Sigmoid colon (tissue), 7 donors: ENCODE results near the gene PTPRA. TPM values are rescaled to one million over a fixed set of nuclear protein-coding genes. Genes with fewer than 3 reads are reported as not detected.
"Not testable (repeated sequence)": the region's sequence is repeated elsewhere in the genome, so short reads cannot be mapped to it uniquely, and the experiment has no call there.

Source experiments
- DNase-seq: peaks from one replicate; pipeline ENCODE4 v3.0.0-alpha.2; 2019
- H3K27ac ChIP-seq, 4 donors: fragments of 200-600 bp; sonication (generic); one replicate each; pipeline ENCODE4 v1.5.1; 2016 to 2019; ENCODE audit warnings: mild to moderate bottlenecking in 1 of 4
- H3K27me3 ChIP-seq, 3 donors: fragments of 200-600 bp; sonication (generic); one replicate each; pipeline ENCODE4 v1.5.1; 2019; ENCODE audit warnings: mild to moderate bottlenecking in 1 of 3
- H3K36me3 ChIP-seq, 4 donors: fragments of 200-600 bp; sonication (generic); one replicate each; pipeline ENCODE4 v1.5.1; 2016 to 2019
- H3K4me1 ChIP-seq, 4 donors: fragments of 200-600 bp; sonication (generic); one replicate each; pipeline ENCODE4 v1.5.1; 2017 to 2019
- H3K4me3 ChIP-seq, 4 donors: fragments of 200-600 bp; sonication (generic); one replicate each; pipeline ENCODE4 v1.5.1; 2017 to 2019; ENCODE audit warnings: mild to moderate bottlenecking in 2 of 4, moderate library complexity in 1 of 4
- H3K9me3 ChIP-seq, 4 donors: fragments of 200-600 bp in 3 of 4; sonication (generic) in 3 of 4; one replicate each; pipeline versions ENCODE4 v1.5.1 to v1.6.1; 2013 to 2019
- CTCF ChIP-seq, 4 experiments: fragments of 450-650 bp in 3 of 4; fragments of 200-600 bp in 1 of 4; IDR thresholded peaks; one replicate each; pipeline ENCODE4 v1.5.1; 2016 to 2019; ENCODE audit warnings: antibody characterized with exemption in 4 of 4, mild to moderate bottlenecking in 3 of 4, moderate library complexity in 2 of 4
- EP300 ChIP-seq, 4 donors: sonication (generic); formaldehyde crosslinking; IDR thresholded peaks; one replicate each; pipeline ENCODE4 v1.6.1; 2017; ENCODE audit warnings: antibody characterized with exemption in 4 of 4
- POLR2A ChIP-seq, 2 donors: fragments of 450-650 bp; IDR thresholded peaks; one replicate each; pipeline ENCODE4 v1.6.1; 2016; ENCODE audit warnings: antibody characterized with exemption in 2 of 2, mild to moderate bottlenecking in 2 of 2, moderate library complexity in 2 of 2
- POLR2AphosphoS5 ChIP-seq, 4 donors: sonication (generic); formaldehyde crosslinking; IDR thresholded peaks; one replicate each; pipeline ENCODE4 v1.6.1; 2017; ENCODE audit warnings: antibody characterized with exemption in 4 of 4
- WGBS, 2 donors: extraction: QIAGEN DNeasy Blood & Tissue Kit; methylation state at CpG; one replicate each; pipeline ENCODE4 v1.1.7; 2013; 5-methylcytosine and 5-hydroxymethylcytosine counted together
- intact Hi-C: fragments of 100-400 bp; cut with DNase I; formaldehyde crosslinking; loops from one replicate; pipeline ENCODE4 v1.15.1; 2023
- polyA plus RNA-seq, 3 donors: library from polyadenylated mRNA; stranded (reverse); fragments of 200-250 nt; gene quantifications; one replicate each; pipeline ENCODE4 v1.2.3, GENCODE V29; 2013
- total RNA-seq, 4 donors: library from RNA; depleted of rRNA; stranded (reverse); fragments of >200 nt; gene quantifications; one replicate each; pipeline ENCODE4 v1.1.0, GENCODE V29; 2016
- donor health status: healthy with polysubstance abuse.
- donor health status: Bipolar disorder and iron deficiency.
- donor health status: healthy.

Gene PTPRA
- total and polyA plus RNA-seq, 7 donors = 10.2 to 86.4 (median 62.0) TPM

- TF ChIP-seq EP300 (IDR thresholded peaks at IDR 0.05) (no peak), POLR2AphosphoS5 (IDR thresholded peaks at IDR 0.05) (no peak), CTCF (IDR thresholded peaks at IDR 0.05) (no peak), POLR2A (IDR thresholded peaks at IDR 0.05) (no peak)
- WGBS, 2 donors = 86 to 89% methylated on average over 14 of the region's 14 CpGs
- H3K9me3 ChIP-seq = no peaks in the 10 kb centered on the region
- H3K27me3 ChIP-seq = no peaks in the 10 kb centered on the region
- peak overlapping the region in 1 of 4 donors; percentile 90 for H3K4me3 ChIP-seq
- no peak overlapping the region for H3K27ac ChIP-seq
- no peak for DNase-seq
- intact Hi-C loops = loop anchor here (5.0 kb wide), 2 partner anchors 125 to 395 kb away; partner anchors contain the start of genes LZTS3 and NOP56
- peaks cover 0 to 33% (median 14%) of the 10 kb centered on the region in 4 donors for H3K36me3 ChIP-seq
- peaks cover 0 to 19% (median 18%) of the 10 kb centered on the region in 4 donors for H3K4me1 ChIP-seq
Observed at GRCh38 chr20:3047486-3048419, 174.5 kb downstream of the PTPRA start.

- TF ChIP-seq CTCF (IDR thresholded peaks at IDR 0.05) (no peak), POLR2A (IDR thresholded peaks at IDR 0.05) (no peak), EP300 (IDR thresholded peaks at IDR 0.05) (no peak), POLR2AphosphoS5 (IDR thresholded peaks at IDR 0.05) (no peak)
- DNase-seq = no peak
- intact Hi-C loops = no loop called here
- Histone ChIP-seq H3K4me3 (no peak overlapping the region), H3K4me1 (peaks cover 0 to 13% (median 11%) of the 10 kb centered on the region in 4 donors), H3K27me3 (no peaks in the 10 kb centered on the region), H3K27ac (no peak overlapping the region), H3K9me3 (no peaks in the 10 kb centered on the region), H3K36me3 (peaks cover 0 to 33% (median 14%) of the 10 kb centered on the region in 4 donors)
- 72% methylated on average over 7 of the region's 7 CpGs for WGBS, 2 donors
Observed at GRCh38 chr20:3051385-3052019, 178.2 kb downstream of the PTPRA start.

GRCh38 chr20:3059489-3059888, 186.2 kb downstream of the PTPRA start:
- intact Hi-C loops = no loop called here
- DNase-seq = no peak
- no peaks in the 10 kb centered on the region for H3K9me3 ChIP-seq
- TF ChIP-seq POLR2AphosphoS5 (IDR thresholded peaks at IDR 0.05) (no peak), POLR2A (IDR thresholded peaks at IDR 0.05) (no peak), CTCF (IDR thresholded peaks at IDR 0.05) (no peak), EP300 (IDR thresholded peaks at IDR 0.05) (no peak)
- H3K27me3 ChIP-seq = no peaks in the 10 kb centered on the region
- no peak overlapping the region for H3K27ac ChIP-seq
- 89 to 93% methylated on average over 3 of the region's 3 CpGs for WGBS, 2 donors
- H3K36me3 ChIP-seq = no peaks in the 10 kb centered on the region
- H3K4me1 ChIP-seq = no peaks in the 10 kb centered on the region
- H3K4me3 ChIP-seq = no peak overlapping the region

GRCh38 chr20:3064119-3064518, 190.8 kb downstream of the PTPRA start:
- H3K27ac ChIP-seq, H3K4me3 ChIP-seq, H3K27me3 ChIP-seq, DNase-seq, intact Hi-C loops, H3K36me3 ChIP-seq, H3K4me1 ChIP-seq, H3K9me3 ChIP-seq: not testable (repeated sequence)
- WGBS, 2 donors = 77 to 85% methylated on average over 6 of the region's 6 CpGs
